WI38 (cell line): ENCODE data around the gene ADAM33.

Experiments
- H3K4me3 ChIP-seq: 2 replicates; pipeline ENCODE4 v1.5.1; 2011; ENCODE audit warnings: low read depth, mild to moderate bottlenecking, control low read depth, low read length
- CTCF ChIP-seq: IDR thresholded peaks from 2 replicates; pipeline ENCODE4 v1.5.1; 2012; ENCODE audit warnings: low read depth, mild to moderate bottlenecking, control low read depth, low read length

ADAM33 gene

GRCh38 chr20:3681931-3682781, at the start of gene ADAM33:
TSS of gene ADAM33 (minus strand) at chr20:3682010. CDS start at chr20:3682004, 6 bp downstream.
- no peak for TF ChIP-seq CTCF
- peak within 1 kb of the TSS; percentile 71 for H3K4me3 ChIP-seq

- H3K4me3 ChIP-seq: no peak overlapping the region
- TF ChIP-seq CTCF: no peak
Observed at GRCh38 chr20:3730803-3731672, 49.2 kb upstream of the ADAM33 start.

- H3K4me3 ChIP-seq: no peak overlapping the region
- TF ChIP-seq CTCF: no peak
Observed at GRCh38 chr20:3729811-3730540, 48.2 kb upstream of the ADAM33 start.

GRCh38 chr20:3729378-3729777, 47.6 kb upstream of the ADAM33 start:
- TF ChIP-seq CTCF: no peak
- H3K4me3 ChIP-seq: no peak overlapping the region

- H3K4me3 ChIP-seq: no peak overlapping the region
Observed at GRCh38 chr20:3728876-3729275, 47.1 kb upstream of the ADAM33 start.

GRCh38 chr20:3728354-3728753, 46.5 kb upstream of the ADAM33 start:
- H3K4me3 ChIP-seq: no peak overlapping the region
- no peak for TF ChIP-seq CTCF

More at GRCh38 chr20:3728876-3729275, 47.1 kb upstream of the ADAM33 start:
- TF ChIP-seq CTCF: no peak
